K562 (cell line): ENCODE results near the gene SPTBN5. TPM values are rescaled to one million over a fixed set of nuclear protein-coding genes. Genes with fewer than 3 reads are reported as not detected.

Source experiments
- ATAC-seq: fragments of 200-7000 bp; cut with Tn5 transposase; 3 replicates; pipeline ENCODE4 v1.9.1; 2020; ENCODE audit warnings: moderate library complexity
- BruUV-seq: library from RNA; stranded (reverse); fragments of 400-500 nt; replicated peaks from 2 replicates; lab custom pipeline; 2021; lab: Mats Ljungman, UMichigan
- CTCF ChIA-PET: fragments of 300-600 bp; formaldehyde crosslinking; extraction: SDS; loops from one replicate; lab custom pipeline; 2021; ENCODE audit warnings: low intra/inter-chr PET ratio; lab: Yijun Ruan, JAX
- POLR2A ChIA-PET: fragments of 300-600, 350-650 bp; sonication (Branson Sonifier 250); formaldehyde crosslinking; extraction: SDS; loops from one replicate; lab custom pipeline; 2021; ENCODE audit warnings: antibody characterized with exemption, inconsistent platforms; lab: Yijun Ruan, JAX
- DNase-seq, 4 experiments: peaks; one replicate each; pipeline versions ENCODE4 v3.0.0 to v3.0.0-alpha.2; 2011 to 2018; ENCODE audit warnings: low spot score in 3 of 4, mixed read lengths in 3 of 4; ENCODE audit errors: extremely low read depth in 1 of 4
- FAIRE-seq: peaks from 2 replicates; lab custom pipeline; 2011; peaks lifted over from hg19 to GRCh38; lab: Jason Lieb, UNC
- H2AFZ ChIP-seq: 2 replicates; pipeline ENCODE4 v1.6.0; 2011; ENCODE audit warnings: low read depth, low read length, control low read depth, inconsistent platforms
- H3K27ac ChIP-seq: fragments of 200-600 bp; 3 replicates; pipeline ENCODE4 v1.8.0; 2011; ENCODE audit warnings: low read depth, mild to moderate bottlenecking, control low read depth, inconsistent platforms, low read length, moderate library complexity, mixed read lengths; ENCODE audit errors: extremely low read depth
- H3K27me3 ChIP-seq, 2 experiments: fragments of 300-600 bp in 1 of 2; 2 replicates in 1 of 2; 3 replicates in 1 of 2; pipeline versions ENCODE4 v1.6.0 to v1.8.0; 2011; ENCODE audit warnings: inconsistent platforms in 2 of 2, low read length in 2 of 2, mild to moderate bottlenecking in 1 of 2, mixed read lengths in 1 of 2, moderate library complexity in 1 of 2; ENCODE audit not compliant: control insufficient read depth in 2 of 2, insufficient read depth in 2 of 2
- H3K36me3 ChIP-seq: fragments of 300-600 bp; 3 replicates; pipeline ENCODE4 v1.8.0; 2011; ENCODE audit warnings: mild to moderate bottlenecking, low read length, inconsistent platforms; ENCODE audit not compliant: control insufficient read depth, insufficient read depth
- H3K4me1 ChIP-seq, 2 experiments: fragments of 200-600 bp in 1 of 2; replicated peaks in 1 of 2; 2 replicates in 1 of 2; 3 replicates in 1 of 2; pipeline versions ENCODE4 v1.5.1 to v1.8.0; 2011; ENCODE audit warnings: inconsistent platforms in 2 of 2, low read length in 2 of 2, mild to moderate bottlenecking in 1 of 2, mixed read lengths in 1 of 2, moderate library complexity in 1 of 2; ENCODE audit not compliant: control insufficient read depth in 2 of 2, insufficient read depth in 2 of 2
- H3K4me2 ChIP-seq: 2 replicates; pipeline ENCODE4 v1.6.1; 2011; ENCODE audit warnings: low read length, control low read depth, inconsistent platforms, mixed read lengths; ENCODE audit not compliant: insufficient read depth
- H3K4me3 ChIP-seq: fragments of 200-600 bp; sonication (generic), shearing (Covaris generic); 2 replicates; pipeline ENCODE4 v1.5.1; 2016; ENCODE audit warnings: control low read depth, inconsistent platforms
- H3K79me2 ChIP-seq: fragments of 200-600 bp; 3 replicates; pipeline ENCODE4 v1.8.0; 2011; ENCODE audit warnings: low read length, inconsistent platforms; ENCODE audit not compliant: control insufficient read depth, insufficient read depth
- H3K9ac ChIP-seq, 2 experiments: 2 replicates each; pipeline versions ENCODE4 v1.6.0 to v1.6.1; 2011; ENCODE audit warnings: low read depth in 2 of 2, low read length in 2 of 2, control low read depth in 1 of 2, inconsistent platforms in 1 of 2, mild to moderate bottlenecking in 1 of 2, mixed read lengths in 1 of 2; ENCODE audit not compliant: insufficient read depth in 1 of 2
- H3K9me1 ChIP-seq: one replicate; pipeline ENCODE4 v1.6.0; 2011; ENCODE audit warnings: inconsistent platforms, mild to moderate bottlenecking, low read length, moderate library complexity; ENCODE audit not compliant: control insufficient read depth, insufficient read depth
- H3K9me3 ChIP-seq: replicated peaks from 2 replicates; pipeline ENCODE4 v1.5.1; 2011; ENCODE audit warnings: low read depth, low read length, inconsistent platforms; ENCODE audit not compliant: control insufficient read depth, insufficient read depth
- H4K20me1 ChIP-seq: replicated peaks from 2 replicates; pipeline ENCODE4 v1.6.1; 2011; ENCODE audit warnings: low read length, inconsistent platforms, mixed read lengths; ENCODE audit not compliant: control insufficient read depth, insufficient read depth
- BHLHE40 ChIP-seq: IDR thresholded peaks from 2 replicates; pipeline ENCODE4 v1.6.1; 2011; ENCODE audit warnings: low read length, improper control_type of control experiment
- KLF1 ChIP-seq: fragments of 450-650 bp; IDR thresholded peaks from 2 replicates; pipeline ENCODE4 v1.6.1; 2016; ENCODE audit warnings: missing genetic modification characterization, missing compliant biosample characterization
- MEF2A ChIP-seq: IDR thresholded peaks from 2 replicates; pipeline ENCODE4 v1.6.1; 2011; ENCODE audit warnings: low read depth, mild to moderate bottlenecking, low read length, moderate library complexity; ENCODE audit not compliant: control insufficient read depth
- NCOA6 ChIP-seq: fragments of 450-650 bp; IDR thresholded peaks from 2 replicates; pipeline ENCODE4 v1.6.1; 2017; ENCODE audit warnings: mild to moderate bottlenecking
- NFIX ChIP-seq: fragments of 250-450 bp; sonication (Bioruptor Pico); IDR thresholded peaks from 2 replicates; pipeline ENCODE4 v1.4.0; 2020; ENCODE audit warnings: low read depth, mild to moderate bottlenecking, moderate library complexity
- NONO ChIP-seq, 2 experiments: fragments of 200-400 bp in 1 of 2; fragments of 450-650 bp in 1 of 2; formaldehyde crosslinking in 1 of 2; IDR thresholded peaks; 2 replicates each; pipeline ENCODE4 v1.6.1; 2017; ENCODE audit warnings: low read depth in 2 of 2, mild to moderate bottlenecking in 2 of 2, moderate library complexity in 2 of 2, low read length in 1 of 2
- POLR2AphosphoS2 ChIP-seq: IDR thresholded peaks from 2 replicates; pipeline ENCODE4 v1.6.1; 2012; ENCODE audit warnings: low read length, improper control_type of control experiment
- RCOR1 ChIP-seq, 2 experiments: IDR thresholded peaks; 2 replicates each; pipeline ENCODE4 v1.6.1; 2012; ENCODE audit warnings: low read depth in 2 of 2, low read length in 2 of 2, borderline replicate concordance in 1 of 2, improper control_type of control experiment in 1 of 2
- SMAD4 ChIP-seq: fragments of 250-450 bp; sonication (Bioruptor Pico); conservative IDR thresholded peaks from 2 replicates; pipeline ENCODE4 v1.8.0; 2021; ENCODE audit warnings: inconsistent platforms, mild to moderate bottlenecking, moderate library complexity
- STAT5A ChIP-seq: IDR thresholded peaks from 2 replicates; pipeline ENCODE4 v1.6.1; 2012; ENCODE audit warnings: low read length, inconsistent platforms, borderline replicate concordance
- WGBS: fragments of 100-300 bp; shearing (Covaris generic); methylation state at CpG from one replicate; pipeline ENCODE4 v1.1.6; 2016; ENCODE audit warnings: low coverage, mixed read lengths; ENCODE audit not compliant: insufficient coverage; ENCODE audit errors: missing lambda C conversion rate; 5-methylcytosine and 5-hydroxymethylcytosine counted together
- in situ Hi-C: fragments of 300-500 bp; cut with MboI; formaldehyde crosslinking; loops from 4 replicates; pipeline ENCODE4 v1.15.0; 2018; ENCODE audit warnings: inconsistent platforms, mixed read lengths
- intact Hi-C: fragments of 100-400 bp; cut with micrococcal nuclease; formaldehyde crosslinking; loops from 2 replicates; pipeline ENCODE4 v1.14.2; 2022
- polyA plus RNA-seq, 8 experiments: library from polyadenylated mRNA; depleted of rRNA in 4 of 8; stranded (reverse) in 5 of 8; unstranded in 3 of 8; fragments of >200 nt; fragmentation: Nextera tagmentation in 2 of 8; fragmentation: Illumina TruSeq in 1 of 8; extraction: Ambion mirVana in 2 of 8; extraction: Trizol in 1 of 8; gene quantifications; 2 replicates each; pipeline versions ENCODE4 v1.2.1 to v1.2.3, GENCODE V29; 2011 to 2014; ENCODE audit warnings: inconsistent platforms in 1 of 8, missing spikeins in 1 of 8
- total RNA-seq, 7 experiments: library from RNA; depleted of rRNA in 6 of 7; stranded (reverse); fragments of >200 nt in 6 of 7; fragmentation: Illumina TruSeq in 2 of 7; extraction: Trizol in 2 of 7; gene quantifications; 2 replicates each; pipeline versions ENCODE4 v1.2.1 to v1.2.3, GENCODE V29; 2011 to 2021; ENCODE audit warnings: low replicate concordance in 1 of 7
- TF ChIP-seq, protein P1 (sequence below), 3 experiments: IDR thresholded peaks in 2 of 3; conservative IDR thresholded peaks in 1 of 3; 2 replicates each; pipeline ENCODE4 v1.5.1; 2011 to 2012; ENCODE audit warnings: low read length in 3 of 3, mild to moderate bottlenecking in 3 of 3, control low read depth in 2 of 3, improper control_type of control experiment in 1 of 3, inconsistent platforms in 1 of 3, low read depth in 1 of 3, mixed read lengths in 1 of 3, moderate library complexity in 1 of 3; ENCODE audit not compliant: insufficient read depth in 2 of 3
- TF ChIP-seq, protein P2 (sequence below): sonication (generic); IDR thresholded peaks from 2 replicates; pipeline ENCODE4 v1.6.1; 2016
- TF ChIP-seq, protein P3 (sequence below): fragments of 250-450 bp; sonication (Bioruptor Pico); IDR thresholded peaks from 2 replicates; pipeline ENCODE4 v1.8.0; 2021; ENCODE audit warnings: mild to moderate bottlenecking, moderate library complexity
- TF ChIP-seq, protein P4 (sequence below): fragments of 250-450 bp; sonication (Bioruptor Pico); IDR thresholded peaks from 2 replicates; pipeline ENCODE4 v1.8.0; 2022; ENCODE audit warnings: inconsistent platforms, mild to moderate bottlenecking, moderate library complexity, borderline replicate concordance

Gene SPTBN5
- total and polyA plus RNA-seq, 9 of the 15 experiments (the other 6 are each of a cell fraction or from before 2014, with no cell fraction given) = 0.02 TPM; not detected in 8

DNA sequence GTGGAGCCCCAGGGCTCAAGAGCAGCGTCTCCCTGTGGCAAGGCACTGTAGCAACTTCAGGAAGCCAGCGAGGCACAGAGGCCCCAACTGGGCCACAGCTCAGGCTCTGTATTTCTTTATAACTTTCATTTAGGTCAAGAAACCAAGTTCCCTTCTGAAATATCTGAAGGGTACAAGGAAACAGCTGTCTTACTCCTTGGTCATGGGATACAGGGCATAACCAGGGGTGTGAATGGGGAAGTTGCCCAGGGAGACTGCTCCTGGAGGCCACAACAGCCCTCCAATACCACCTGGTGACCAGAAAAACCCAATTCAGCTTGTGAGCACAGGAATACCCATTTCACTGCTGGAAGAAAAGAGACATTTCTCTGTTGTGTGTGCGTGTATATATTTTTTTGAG is 13.3 kb upstream of the SPTBN5 start:
- Histone ChIP-seq H3K27me3 (no peaks in the 10 kb centered on the region), H4K20me1 (peaks cover 6% of the 10 kb centered on the region), H3K4me3 (no peak overlapping the region), H3K4me2 (no peak overlapping the region), H3K9me1 (peaks cover 4% of the 10 kb centered on the region), H3K9ac (no peak overlapping the region), H3K9me3 (no peaks in the 10 kb centered on the region), H3K79me2 (no peaks in the 10 kb centered on the region), H2AFZ (no peak overlapping the region), H3K36me3 (peaks cover 17% of the 10 kb centered on the region; the same call in 2 of the 3 replicates), H3K27ac (no peak overlapping the region), H3K4me1 (no peaks in the 10 kb centered on the region; a peak in 1 of 5 replicates)
- intact Hi-C loops (loop anchor here (10.0 kb wide), 1 partner anchor 212 kb away; no protein-coding TSS in a partner anchor), in situ Hi-C loops (no loop called here)
- no TSS peak for BruUV-seq
- ATAC-seq (no peak), FAIRE-seq (no peak), DNase-seq (no peak)
- 71% methylated on average over 3 of the region's 3 CpGs for WGBS
- POLR2A ChIA-PET = interaction anchor here (1.6 kb wide), 1 partner anchor 9 kb away, joined by 3 read pairs; no protein-coding TSS in a partner anchor
- CTCF ChIA-PET = no interaction called here
- TF ChIP-seq, protein P1, sequence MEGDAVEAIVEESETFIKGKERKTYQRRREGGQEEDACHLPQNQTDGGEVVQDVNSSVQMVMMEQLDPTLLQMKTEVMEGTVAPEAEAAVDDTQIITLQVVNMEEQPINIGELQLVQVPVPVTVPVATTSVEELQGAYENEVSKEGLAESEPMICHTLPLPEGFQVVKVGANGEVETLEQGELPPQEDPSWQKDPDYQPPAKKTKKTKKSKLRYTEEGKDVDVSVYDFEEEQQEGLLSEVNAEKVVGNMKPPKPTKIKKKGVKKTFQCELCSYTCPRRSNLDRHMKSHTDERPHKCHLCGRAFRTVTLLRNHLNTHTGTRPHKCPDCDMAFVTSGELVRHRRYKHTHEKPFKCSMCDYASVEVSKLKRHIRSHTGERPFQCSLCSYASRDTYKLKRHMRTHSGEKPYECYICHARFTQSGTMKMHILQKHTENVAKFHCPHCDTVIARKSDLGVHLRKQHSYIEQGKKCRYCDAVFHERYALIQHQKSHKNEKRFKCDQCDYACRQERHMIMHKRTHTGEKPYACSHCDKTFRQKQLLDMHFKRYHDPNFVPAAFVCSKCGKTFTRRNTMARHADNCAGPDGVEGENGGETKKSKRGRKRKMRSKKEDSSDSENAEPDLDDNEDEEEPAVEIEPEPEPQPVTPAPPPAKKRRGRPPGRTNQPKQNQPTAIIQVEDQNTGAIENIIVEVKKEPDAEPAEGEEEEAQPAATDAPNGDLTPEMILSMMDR (IDR thresholded peaks at IDR 0.05 in 2 of 3, conservative IDR thresholded peaks at IDR 0.05 in 1 of 3; ENCODE audit: insufficient read depth in 2 of 3, low read depth in 1 of 3, low read length in 3 of 3) = no peak
- no peak for TF ChIP-seq SMAD4 (CRISPR knock-in tag)
- TF ChIP-seq, protein P2, sequence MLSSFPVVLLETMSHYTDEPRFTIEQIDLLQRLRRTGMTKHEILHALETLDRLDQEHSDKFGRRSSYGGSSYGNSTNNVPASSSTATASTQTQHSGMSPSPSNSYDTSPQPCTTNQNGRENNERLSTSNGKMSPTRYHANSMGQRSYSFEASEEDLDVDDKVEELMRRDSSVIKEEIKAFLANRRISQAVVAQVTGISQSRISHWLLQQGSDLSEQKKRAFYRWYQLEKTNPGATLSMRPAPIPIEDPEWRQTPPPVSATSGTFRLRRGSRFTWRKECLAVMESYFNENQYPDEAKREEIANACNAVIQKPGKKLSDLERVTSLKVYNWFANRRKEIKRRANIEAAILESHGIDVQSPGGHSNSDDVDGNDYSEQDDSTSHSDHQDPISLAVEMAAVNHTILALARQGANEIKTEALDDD = no peak
- TF ChIP-seq STAT5A = no peak
- TF ChIP-seq BHLHE40 = no peak
- no peak for TF ChIP-seq POLR2AphosphoS2
- no peak for TF ChIP-seq NONO (IDR thresholded peaks at IDR 0.05; ENCODE audit: low read depth in 2 of 2, low read length in 1 of 2)
- TF ChIP-seq KLF1 (tag) = no peak
- TF ChIP-seq NCOA6 = no peak
- TF ChIP-seq RCOR1 (IDR thresholded peaks at IDR 0.05; ENCODE audit: borderline replicate concordance in 1 of 2, low read depth in 2 of 2, low read length in 2 of 2) = no peak
- TF ChIP-seq NFIX (CRISPR knock-in tag) = no peak
- TF ChIP-seq MEF2A = no peak
- TF ChIP-seq, protein P3, sequence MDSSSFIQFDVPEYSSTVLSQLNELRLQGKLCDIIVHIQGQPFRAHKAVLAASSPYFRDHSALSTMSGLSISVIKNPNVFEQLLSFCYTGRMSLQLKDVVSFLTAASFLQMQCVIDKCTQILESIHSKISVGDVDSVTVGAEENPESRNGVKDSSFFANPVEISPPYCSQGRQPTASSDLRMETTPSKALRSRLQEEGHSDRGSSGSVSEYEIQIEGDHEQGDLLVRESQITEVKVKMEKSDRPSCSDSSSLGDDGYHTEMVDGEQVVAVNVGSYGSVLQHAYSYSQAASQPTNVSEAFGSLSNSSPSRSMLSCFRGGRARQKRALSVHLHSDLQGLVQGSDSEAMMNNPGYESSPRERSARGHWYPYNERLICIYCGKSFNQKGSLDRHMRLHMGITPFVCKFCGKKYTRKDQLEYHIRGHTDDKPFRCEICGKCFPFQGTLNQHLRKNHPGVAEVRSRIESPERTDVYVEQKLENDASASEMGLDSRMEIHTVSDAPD (CRISPR knock-in tag) = no peak
- TF ChIP-seq, protein P4, sequence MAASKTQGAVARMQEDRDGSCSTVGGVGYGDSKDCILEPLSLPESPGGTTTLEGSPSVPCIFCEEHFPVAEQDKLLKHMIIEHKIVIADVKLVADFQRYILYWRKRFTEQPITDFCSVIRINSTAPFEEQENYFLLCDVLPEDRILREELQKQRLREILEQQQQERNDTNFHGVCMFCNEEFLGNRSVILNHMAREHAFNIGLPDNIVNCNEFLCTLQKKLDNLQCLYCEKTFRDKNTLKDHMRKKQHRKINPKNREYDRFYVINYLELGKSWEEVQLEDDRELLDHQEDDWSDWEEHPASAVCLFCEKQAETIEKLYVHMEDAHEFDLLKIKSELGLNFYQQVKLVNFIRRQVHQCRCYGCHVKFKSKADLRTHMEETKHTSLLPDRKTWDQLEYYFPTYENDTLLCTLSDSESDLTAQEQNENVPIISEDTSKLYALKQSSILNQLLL (CRISPR knock-in tag) = no peak
